ENCODE results near the gene CYSLTR2. TPM values are rescaled to one million over a fixed set of nuclear protein-coding genes. Genes with fewer than 3 reads are reported as not detected.
"Not testable (repeated sequence)": the region's sequence is repeated elsewhere in the genome, so short reads cannot be mapped to it uniquely, and the experiment has no call there.

CYSLTR2 gene
- total RNA-seq, 1 donor = under 0.01 TPM

- Histone ChIP-seq H3K4me2 (ENCODE audit: insufficient read depth, low read length) (no peak overlapping the region), H3K4me3 (ENCODE audit: insufficient read depth, low read length) (no peak overlapping the region), H3K27me3 (ENCODE audit: insufficient read depth, low read length) (no peaks in the 10 kb centered on the region), H3K27ac (ENCODE audit: low read depth, low read length) (no peak overlapping the region), H2AFZ (ENCODE audit: low read length) (no peak overlapping the region), H3K4me1 (ENCODE audit: insufficient read depth, low read length) (no peaks in the 10 kb centered on the region), H4K20me1 (ENCODE audit: insufficient read depth, low read length) (no peaks in the 10 kb centered on the region), H3K79me2 (ENCODE audit: insufficient read depth, low read length) (no peaks in the 10 kb centered on the region), H3K36me3 (ENCODE audit: insufficient read depth, low read length) (no peaks in the 10 kb centered on the region), H3K9me3 (ENCODE audit: low read depth, low read length) (no peaks in the 10 kb centered on the region)
- TF ChIP-seq, protein P1, sequence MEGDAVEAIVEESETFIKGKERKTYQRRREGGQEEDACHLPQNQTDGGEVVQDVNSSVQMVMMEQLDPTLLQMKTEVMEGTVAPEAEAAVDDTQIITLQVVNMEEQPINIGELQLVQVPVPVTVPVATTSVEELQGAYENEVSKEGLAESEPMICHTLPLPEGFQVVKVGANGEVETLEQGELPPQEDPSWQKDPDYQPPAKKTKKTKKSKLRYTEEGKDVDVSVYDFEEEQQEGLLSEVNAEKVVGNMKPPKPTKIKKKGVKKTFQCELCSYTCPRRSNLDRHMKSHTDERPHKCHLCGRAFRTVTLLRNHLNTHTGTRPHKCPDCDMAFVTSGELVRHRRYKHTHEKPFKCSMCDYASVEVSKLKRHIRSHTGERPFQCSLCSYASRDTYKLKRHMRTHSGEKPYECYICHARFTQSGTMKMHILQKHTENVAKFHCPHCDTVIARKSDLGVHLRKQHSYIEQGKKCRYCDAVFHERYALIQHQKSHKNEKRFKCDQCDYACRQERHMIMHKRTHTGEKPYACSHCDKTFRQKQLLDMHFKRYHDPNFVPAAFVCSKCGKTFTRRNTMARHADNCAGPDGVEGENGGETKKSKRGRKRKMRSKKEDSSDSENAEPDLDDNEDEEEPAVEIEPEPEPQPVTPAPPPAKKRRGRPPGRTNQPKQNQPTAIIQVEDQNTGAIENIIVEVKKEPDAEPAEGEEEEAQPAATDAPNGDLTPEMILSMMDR (IDR thresholded peaks at IDR 0.05; ENCODE audit: extremely low read depth, low read depth, low read length) = no peak
- no peak for DNase-seq (ENCODE audit: insufficient read length, low spot score, missing footprints)
These were observed 6.8 kb downstream of the CYSLTR2 start for GRCh38 chr13:48660361-48661076.

- H3K36me3 ChIP-seq (ENCODE audit: insufficient read depth, low read length) = no peaks in the 10 kb centered on the region
These were observed 7.4 kb downstream of the CYSLTR2 start for GRCh38 chr13:48661107-48661506.

GRCh38 chr13:48662226-48662625 lies 8.5 kb downstream of the CYSLTR2 start:
- no peaks in the 10 kb centered on the region for H3K79me2 ChIP-seq (ENCODE audit: insufficient read depth, low read length)
- no peaks in the 10 kb centered on the region for H3K27me3 ChIP-seq (ENCODE audit: insufficient read depth, low read length)
- H3K9me3 ChIP-seq (ENCODE audit: low read depth, low read length) = no peaks in the 10 kb centered on the region
- H3K36me3 ChIP-seq (ENCODE audit: insufficient read depth, low read length) = no peaks in the 10 kb centered on the region
- DNase-seq (ENCODE audit: insufficient read length, low spot score, missing footprints) = no peak
- no peaks in the 10 kb centered on the region for H4K20me1 ChIP-seq (ENCODE audit: insufficient read depth, low read length)
- no peak overlapping the region for H3K4me3 ChIP-seq (ENCODE audit: insufficient read depth, low read length)
- H3K27ac ChIP-seq (ENCODE audit: low read depth, low read length) = no peak overlapping the region
- no peak overlapping the region for H3K4me2 ChIP-seq (ENCODE audit: insufficient read depth, low read length)
- H2AFZ ChIP-seq (ENCODE audit: low read length) = no peak overlapping the region
- H3K4me1 ChIP-seq (ENCODE audit: insufficient read depth, low read length) = no peaks in the 10 kb centered on the region
- TF ChIP-seq, protein P1 (IDR thresholded peaks at IDR 0.05; ENCODE audit: extremely low read depth, low read depth, low read length) = no peak

More at GRCh38 chr13:48661107-48661506, 7.4 kb downstream of the CYSLTR2 start:
- Histone ChIP-seq H3K79me2 (ENCODE audit: insufficient read depth, low read length) (no peaks in the 10 kb centered on the region), H3K4me1 (ENCODE audit: insufficient read depth, low read length) (no peaks in the 10 kb centered on the region), H3K27me3 (ENCODE audit: insufficient read depth, low read length) (no peaks in the 10 kb centered on the region), H4K20me1 (ENCODE audit: insufficient read depth, low read length) (no peaks in the 10 kb centered on the region), H3K4me2 (ENCODE audit: insufficient read depth, low read length) (no peak overlapping the region), H3K27ac (ENCODE audit: low read depth, low read length) (no peak overlapping the region), H3K4me3 (ENCODE audit: insufficient read depth, low read length) (no peak overlapping the region), H3K9me3 (ENCODE audit: low read depth, low read length) (no peaks in the 10 kb centered on the region), H2AFZ (ENCODE audit: low read length) (no peak overlapping the region)
- no peak for DNase-seq (ENCODE audit: insufficient read length, low spot score, missing footprints)
- TF ChIP-seq, protein P1 (IDR thresholded peaks at IDR 0.05; ENCODE audit: extremely low read depth, low read depth, low read length) = no peak

DNA sequence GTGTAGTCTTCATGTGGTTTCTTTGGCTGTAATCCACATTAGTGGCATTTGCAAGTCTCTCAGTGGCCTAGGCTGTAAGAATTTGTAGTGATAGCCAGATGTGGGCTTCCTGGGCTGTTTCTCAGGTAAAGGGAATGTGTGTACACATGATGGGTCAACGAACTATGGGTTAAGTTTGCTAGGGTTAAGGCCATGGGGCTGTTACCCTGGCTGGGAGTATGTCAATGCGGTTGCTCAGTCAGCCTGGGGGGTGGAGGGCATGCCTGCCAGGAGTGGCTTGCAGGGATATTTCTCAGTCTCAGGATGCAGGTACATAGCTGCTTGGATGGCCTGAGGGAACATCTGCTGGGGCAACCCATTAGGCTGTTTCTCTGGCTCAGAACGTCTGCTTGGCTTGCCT lies 13.4 kb downstream of the CYSLTR2 start:
- H3K4me1 ChIP-seq (ENCODE audit: insufficient read depth, low read length) = no peaks in the 10 kb centered on the region
- H4K20me1 ChIP-seq (ENCODE audit: insufficient read depth, low read length) = no peaks in the 10 kb centered on the region
- no peak overlapping the region for H3K4me2 ChIP-seq (ENCODE audit: insufficient read depth, low read length)
- DNase-seq (ENCODE audit: insufficient read length, low spot score, missing footprints) = no peak
- H3K36me3 ChIP-seq (ENCODE audit: insufficient read depth, low read length) = no peaks in the 10 kb centered on the region
- H3K27me3 ChIP-seq (ENCODE audit: insufficient read depth, low read length) = no peaks in the 10 kb centered on the region
- TF ChIP-seq, protein P1 (IDR thresholded peaks at IDR 0.05; ENCODE audit: extremely low read depth, low read depth, low read length) = no peak
- H3K27ac ChIP-seq (ENCODE audit: low read depth, low read length) = no peak overlapping the region
- no peaks in the 10 kb centered on the region for H3K79me2 ChIP-seq (ENCODE audit: insufficient read depth, low read length)
- no peak overlapping the region for H3K4me3 ChIP-seq (ENCODE audit: insufficient read depth, low read length)
- H2AFZ ChIP-seq (ENCODE audit: low read length) = no peak overlapping the region
- no peaks in the 10 kb centered on the region for H3K9me3 ChIP-seq (ENCODE audit: low read depth, low read length)

GRCh38 chr13:48671421-48671820 lies 17.7 kb downstream of the CYSLTR2 start:
- H2AFZ ChIP-seq (ENCODE audit: low read length); H3K9me3 ChIP-seq (ENCODE audit: low read depth, low read length); H3K4me3 ChIP-seq (ENCODE audit: insufficient read depth, low read length): not testable (repeated sequence)

More at GRCh38 chr13:48671421-48671820, 17.7 kb downstream of the CYSLTR2 start:
- H3K27me3 ChIP-seq (ENCODE audit: insufficient read depth, low read length); H4K20me1 ChIP-seq (ENCODE audit: insufficient read depth, low read length); DNase-seq (ENCODE audit: insufficient read length, low spot score, missing footprints); H3K4me2 ChIP-seq (ENCODE audit: insufficient read depth, low read length); H3K27ac ChIP-seq (ENCODE audit: low read depth, low read length); H3K4me1 ChIP-seq (ENCODE audit: insufficient read depth, low read length); H3K79me2 ChIP-seq (ENCODE audit: insufficient read depth, low read length); H3K36me3 ChIP-seq (ENCODE audit: insufficient read depth, low read length): not testable (repeated sequence)
